ENCODE measurements around the gene CPVL.

Gene CPVL

GRCh38 chr7:29132980-29133379 is 13.4 kb downstream of the CPVL start:
- Histone ChIP-seq H3K4me3 (no peak overlapping the region), H3K27ac (no peak overlapping the region)
- no peak for TF ChIP-seq CTCF (IDR thresholded peaks at IDR 0.05)
- DNase-seq (ENCODE audit: low spot score): no peak

GRCh38 chr7:29131678-29132077 is 14.7 kb downstream of the CPVL start:
- Histone ChIP-seq H3K4me3 (no peak overlapping the region), H3K27ac (no peak overlapping the region)
- no peak for TF ChIP-seq CTCF (IDR thresholded peaks at IDR 0.05)
- DNase-seq (ENCODE audit: low spot score): no peak

GRCh38 chr7:29130096-29130495 is 16.2 kb downstream of the CPVL start:
- TF ChIP-seq CTCF (IDR thresholded peaks at IDR 0.05): no peak
- H3K27ac ChIP-seq: no peak overlapping the region
- no peak overlapping the region for H3K4me3 ChIP-seq
- no peak for DNase-seq (ENCODE audit: low spot score)

GRCh38 chr7:29127527-29127926 is 18.8 kb downstream of the CPVL start:
- no peak overlapping the region for H3K4me3 ChIP-seq
- no peak for TF ChIP-seq CTCF (IDR thresholded peaks at IDR 0.05)
- DNase-seq (ENCODE audit: low spot score): no peak

GRCh38 chr7:29126804-29127203 is 19.5 kb downstream of the CPVL start:
- DNase-seq (ENCODE audit: low spot score): no peak
- no peak overlapping the region for H3K27ac ChIP-seq
- H3K4me3 ChIP-seq: no peak overlapping the region
- no peak for TF ChIP-seq CTCF (IDR thresholded peaks at IDR 0.05)

More at GRCh38 chr7:29127527-29127926, 18.8 kb downstream of the CPVL start:
- no peak overlapping the region for H3K27ac ChIP-seq

GRCh38 chr7:29123626-29124190 is 22.6 kb downstream of the CPVL start:
- no peak for TF ChIP-seq CTCF (IDR thresholded peaks at IDR 0.05)
- H3K27ac ChIP-seq: no peak overlapping the region
- H3K4me3 ChIP-seq: no peak overlapping the region
- DNase-seq (ENCODE audit: low spot score): no peak

GRCh38 chr7:29122759-29123158 is 23.6 kb downstream of the CPVL start:
- DNase-seq (ENCODE audit: low spot score): no peak
- no peak for TF ChIP-seq CTCF (IDR thresholded peaks at IDR 0.05)
- Histone ChIP-seq H3K27ac (no peak overlapping the region), H3K4me3 (no peak overlapping the region)

All from coronary artery (tissue), 2 donors.